Fibroblast of peridontal ligament (primary cell): ENCODE results near the gene DLGAP1.

Experiments used
- DNase-seq: peaks from one replicate; pipeline ENCODE4 v3.0.0-alpha.2; 2010; ENCODE audit errors: extremely low read depth

The DLGAP1 gene

GRCh38 chr18:3867864-3868311 is 587.2 kb downstream of the DLGAP1 start:
- DNase-seq: no peak

- no peak for DNase-seq
These were observed 587.9 kb downstream of the DLGAP1 start for GRCh38 chr18:3867236-3867635.

DNA sequence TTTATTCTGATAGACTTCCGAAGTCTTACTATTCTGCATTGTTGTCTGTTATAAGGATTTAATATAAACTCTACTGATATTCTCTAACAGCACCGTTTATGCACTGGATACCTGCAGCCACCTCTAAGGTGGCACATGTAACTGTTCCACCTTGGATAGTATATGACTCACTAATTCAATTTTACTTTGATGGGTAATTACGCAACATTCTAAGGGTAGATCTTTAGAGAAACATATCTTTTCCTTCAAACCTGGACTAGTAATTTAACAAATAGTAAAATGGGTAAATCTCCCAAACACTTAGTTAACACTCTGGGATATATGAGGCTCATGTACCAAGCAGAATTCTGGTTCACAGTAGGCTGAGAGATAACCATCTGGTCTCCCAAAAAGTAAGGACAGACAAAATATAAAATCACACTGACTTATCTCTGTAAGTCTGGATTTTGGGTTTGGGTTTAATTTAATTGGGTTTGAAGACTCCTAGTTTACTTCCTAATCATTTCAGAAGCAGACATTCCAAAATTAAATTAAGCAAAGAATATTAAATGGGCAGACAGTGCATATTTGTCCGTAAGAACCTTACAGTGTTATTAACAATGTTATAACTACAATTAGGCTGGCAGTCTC is 590.3 kb downstream of the DLGAP1 start:
- no peak for DNase-seq

DNA sequence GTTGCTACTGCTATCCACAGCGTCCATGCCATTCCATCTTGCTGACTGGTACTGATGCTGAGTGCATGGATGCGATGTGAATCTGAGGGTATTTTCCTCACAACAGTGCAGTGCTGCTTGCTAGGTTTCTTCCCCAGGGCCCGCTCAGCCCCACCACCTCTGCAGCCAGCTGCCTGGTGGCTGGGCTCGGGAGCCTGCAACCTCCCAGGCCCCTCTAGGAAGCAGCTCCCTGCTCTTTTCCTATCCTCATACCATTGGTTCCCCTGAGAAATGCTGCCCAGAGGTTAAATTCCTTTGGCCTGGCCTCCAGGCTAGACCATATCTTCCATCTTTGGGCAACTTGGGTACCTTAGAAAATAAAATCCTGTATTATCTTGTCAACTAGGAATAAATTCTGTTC is 591.5 kb downstream of the DLGAP1 start:
- no peak for DNase-seq

- DNase-seq: no peak
These were observed 592.1 kb downstream of the DLGAP1 start for GRCh38 chr18:3863006-3863405.

DNA sequence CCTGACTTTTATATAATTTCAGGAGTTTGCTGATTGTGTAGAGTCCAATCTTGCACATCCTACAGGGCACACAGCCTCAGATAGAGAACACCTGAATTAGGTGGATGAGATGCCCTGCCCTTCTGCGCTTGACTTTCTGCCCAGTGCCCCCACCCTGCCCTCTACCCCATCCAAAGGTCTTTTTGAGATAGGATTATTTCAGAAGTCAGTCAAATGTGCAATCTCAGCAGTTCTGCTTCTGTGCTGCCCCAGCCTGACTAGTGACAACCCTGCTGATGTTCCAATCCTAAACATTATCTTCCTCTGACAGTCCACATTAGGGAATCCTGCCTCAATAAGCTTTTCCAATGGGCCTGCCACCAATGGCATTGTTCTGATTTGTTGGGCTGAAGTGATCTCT is 593.6 kb downstream of the DLGAP1 start:
- DNase-seq: no peak

- DNase-seq: peak; percentile 18
These were observed 597.6 kb downstream of the DLGAP1 start for GRCh38 chr18:3857544-3857943.

DNA sequence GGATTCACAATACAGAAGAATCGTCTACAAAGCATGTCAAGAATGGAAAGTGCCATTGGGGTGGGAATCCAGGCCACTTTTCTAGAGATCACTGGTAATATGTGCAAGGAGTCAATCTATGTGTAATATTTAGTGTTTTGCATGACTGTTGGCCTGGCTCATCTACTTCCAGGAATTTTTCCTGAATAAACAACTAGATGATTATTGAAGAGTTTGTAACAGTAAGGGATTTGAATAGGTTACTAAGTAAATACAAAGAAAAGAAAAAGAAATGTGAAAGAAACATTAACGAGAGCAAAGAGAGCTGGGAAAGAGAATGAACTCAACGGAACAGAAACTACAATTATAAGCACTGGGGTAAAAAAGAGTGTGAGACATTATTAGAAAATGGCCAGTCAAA is 599.1 kb downstream of the DLGAP1 start:
- no peak for DNase-seq

DNA sequence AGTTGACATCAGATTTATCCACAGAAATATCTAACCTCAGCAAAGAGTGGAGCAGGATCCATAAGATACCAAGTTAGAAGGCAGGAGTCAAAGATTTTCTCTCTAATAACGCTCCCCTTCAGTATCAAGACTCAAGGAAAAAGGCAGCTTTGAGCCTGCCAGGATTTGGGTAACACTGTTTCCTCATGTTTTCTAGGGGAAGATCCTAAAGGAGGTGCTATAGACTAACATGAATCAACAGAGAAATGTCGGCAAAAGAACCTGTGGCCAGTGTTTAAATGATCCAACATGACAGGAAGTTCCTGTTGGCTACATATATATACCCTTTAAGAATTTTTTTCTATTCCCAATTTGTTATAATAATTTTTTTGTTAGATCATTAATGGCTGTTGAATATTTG is 602.8 kb downstream of the DLGAP1 start:
- no peak for DNase-seq

- no peak for DNase-seq
These were observed 603.9 kb downstream of the DLGAP1 start for GRCh38 chr18:3851159-3851558.

DNA sequence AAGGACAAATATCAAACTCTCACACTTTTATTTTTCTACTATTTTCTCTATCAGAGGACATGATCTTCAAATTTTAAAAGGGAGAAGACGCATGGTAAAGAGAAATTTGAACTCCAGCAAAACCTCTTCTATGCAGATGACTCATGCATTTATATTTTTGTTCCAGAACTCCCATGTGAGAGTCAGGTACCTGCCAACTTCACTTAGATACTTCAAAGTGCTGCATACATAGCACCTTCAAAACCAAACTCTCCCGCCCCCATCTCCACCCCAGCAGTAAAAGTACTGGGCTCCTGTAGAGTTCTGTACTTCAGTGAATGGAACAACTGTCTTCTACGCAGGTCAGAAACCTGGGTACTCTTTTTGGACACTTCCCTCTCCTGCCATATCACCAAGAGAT is 606.8 kb downstream of the DLGAP1 start:
- DNase-seq: no peak

DNA sequence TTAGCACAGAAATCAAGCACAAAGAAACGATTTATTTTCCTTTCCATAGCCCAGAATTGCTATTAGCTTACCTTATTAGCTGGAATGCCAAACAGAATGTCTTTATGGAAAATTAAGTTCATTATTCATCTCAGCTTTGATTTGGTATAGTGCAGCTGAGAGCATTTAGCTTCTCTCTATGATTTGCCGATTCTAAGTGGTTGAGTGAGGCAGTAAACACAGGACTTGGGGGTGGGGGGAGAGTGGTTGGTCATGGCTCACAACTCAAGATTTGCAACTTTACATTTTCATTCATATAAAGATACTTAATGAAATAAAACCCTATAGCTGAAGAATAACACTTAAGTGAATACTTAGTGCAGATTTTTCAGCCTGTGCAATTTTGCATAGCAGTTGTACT is 609.9 kb downstream of the DLGAP1 start:
- no peak for DNase-seq

- no peak for DNase-seq
These were observed 612.3 kb downstream of the DLGAP1 start for GRCh38 chr18:3842844-3843243.

GRCh38 chr18:3840766-3841165 is 614.3 kb downstream of the DLGAP1 start:
- DNase-seq: no peak

DNA sequence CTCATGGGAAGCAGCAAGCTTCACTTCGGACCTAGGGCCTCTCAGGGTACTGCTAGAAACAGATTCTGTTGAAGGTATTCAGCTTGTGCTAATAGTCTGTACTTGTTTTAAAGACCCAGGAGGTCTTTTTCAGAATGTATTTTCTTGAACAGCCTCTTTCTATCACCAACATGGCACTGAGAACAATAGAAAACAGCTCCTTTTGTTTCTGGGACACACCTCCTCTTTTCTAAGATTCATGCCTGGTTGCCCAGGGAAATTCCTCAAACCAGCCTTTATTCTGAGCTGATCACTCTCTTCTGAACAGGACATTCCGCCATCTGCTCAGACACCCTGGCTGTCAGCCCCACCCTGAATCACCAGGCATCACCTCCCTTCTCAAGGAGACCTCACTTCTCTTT is 615.5 kb downstream of the DLGAP1 start:
- no peak for DNase-seq

- no peak for DNase-seq
These were observed 618.4 kb downstream of the DLGAP1 start for GRCh38 chr18:3836483-3837335.

- DNase-seq: no peak
These were observed 623.0 kb downstream of the DLGAP1 start for GRCh38 chr18:3832025-3832638.

- peak; percentile 73 for DNase-seq
These were observed 624.5 kb downstream of the DLGAP1 start for GRCh38 chr18:3830604-3831003.

DNA sequence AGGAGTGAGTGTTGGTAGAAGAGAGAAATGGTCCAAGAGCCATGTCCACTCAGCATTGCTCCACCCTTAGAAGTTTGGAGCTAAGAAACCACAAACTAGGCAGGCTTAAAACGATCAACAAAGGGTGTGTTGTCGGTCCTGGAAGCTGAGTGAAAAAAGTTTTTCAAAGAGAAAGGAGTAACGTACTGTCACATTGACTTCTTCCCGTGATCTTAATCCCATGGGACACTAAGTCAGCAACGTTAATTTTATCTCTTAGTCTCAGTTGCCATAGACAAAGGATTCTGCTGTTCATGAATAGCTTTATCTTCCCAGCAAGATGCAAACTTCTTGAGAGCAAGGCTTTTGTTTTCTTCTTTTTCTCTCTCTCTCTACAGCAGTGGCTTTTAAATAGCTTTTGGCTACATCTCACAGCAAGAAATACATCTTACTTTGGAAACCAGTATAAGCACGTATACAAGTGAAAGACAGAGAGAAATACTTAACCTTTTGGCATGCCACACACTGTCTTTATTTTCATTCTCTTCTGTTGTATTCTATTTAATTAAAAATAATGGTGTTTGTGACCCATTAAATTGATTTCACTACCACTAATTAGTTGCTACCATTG is 627.8 kb downstream of the DLGAP1 start:
- no peak for DNase-seq

DNA sequence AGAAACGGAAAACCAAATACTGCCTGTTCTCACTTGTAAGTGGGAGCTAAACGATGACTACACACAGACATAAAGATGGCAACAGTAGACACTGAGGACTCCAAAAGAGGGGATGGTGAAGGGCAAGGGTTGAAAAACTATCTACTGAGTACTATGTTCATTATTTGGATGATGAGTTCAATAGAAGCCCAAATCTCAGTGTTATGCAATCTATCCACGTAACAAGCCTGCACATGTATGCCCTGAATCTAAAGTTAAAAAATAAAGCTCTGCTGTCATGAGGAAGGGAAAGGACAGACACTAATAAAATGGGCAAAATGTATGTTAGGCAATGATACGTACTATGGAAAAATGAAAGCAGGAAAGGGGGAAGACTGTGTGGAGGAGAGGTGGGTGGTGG is 629.1 kb downstream of the DLGAP1 start:
- no peak for DNase-seq

- no peak for DNase-seq
These were observed 631.0 kb downstream of the DLGAP1 start for GRCh38 chr18:3824101-3824500.

DNA sequence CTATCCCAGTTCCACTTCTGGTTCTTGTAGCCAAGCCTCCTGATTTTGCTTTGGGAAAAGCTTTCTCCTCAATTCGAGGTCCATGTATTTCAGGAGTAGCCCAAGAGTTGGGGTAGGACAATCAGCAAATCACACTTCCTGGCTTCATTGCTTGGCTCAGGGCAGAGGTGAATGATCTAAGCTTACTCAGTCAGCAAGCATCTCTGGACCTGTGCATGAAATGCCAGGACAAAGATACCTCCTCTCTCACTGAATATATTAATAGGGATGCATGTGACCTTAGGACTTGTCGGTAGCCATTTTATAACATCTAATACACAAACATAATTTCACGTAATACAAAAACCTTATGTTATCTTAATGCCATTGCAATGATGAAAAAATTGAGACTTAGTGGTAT is 632.0 kb downstream of the DLGAP1 start:
- no peak for DNase-seq

GRCh38 chr18:3821524-3821923 is 633.6 kb downstream of the DLGAP1 start:
- DNase-seq: no peak
